ENCODE results near the gene ZNF664. TPM values are rescaled to one million over a fixed set of nuclear protein-coding genes. Genes with fewer than 3 reads are reported as not detected.

The ZNF664 gene
- total and polyA plus RNA-seq, 2 of the 13 experiments (the other 11 are each of a cell fraction or from before 2014, with no cell fraction given) = 43.9 to 56.5 TPM

- no peak for TF ChIP-seq PHF20 (CRISPR knock-in tag; IDR thresholded peaks at IDR 0.05)
- no peak for TF ChIP-seq RBM39 (IDR thresholded peaks at IDR 0.05; ENCODE audit: low read depth, low read length, poor library complexity, severe bottlenecking)
- no peak for TF ChIP-seq KLF15 (CRISPR knock-in tag; IDR thresholded peaks at IDR 0.05; ENCODE audit: borderline replicate concordance)
- no peak for TF ChIP-seq EZH2 (conservative IDR thresholded peaks at IDR 0.05; ENCODE audit: low read depth, low read length)
- no peak for TF ChIP-seq HOXA3 (CRISPR knock-in tag; IDR thresholded peaks at IDR 0.05)
- TF ChIP-seq, protein P1, sequence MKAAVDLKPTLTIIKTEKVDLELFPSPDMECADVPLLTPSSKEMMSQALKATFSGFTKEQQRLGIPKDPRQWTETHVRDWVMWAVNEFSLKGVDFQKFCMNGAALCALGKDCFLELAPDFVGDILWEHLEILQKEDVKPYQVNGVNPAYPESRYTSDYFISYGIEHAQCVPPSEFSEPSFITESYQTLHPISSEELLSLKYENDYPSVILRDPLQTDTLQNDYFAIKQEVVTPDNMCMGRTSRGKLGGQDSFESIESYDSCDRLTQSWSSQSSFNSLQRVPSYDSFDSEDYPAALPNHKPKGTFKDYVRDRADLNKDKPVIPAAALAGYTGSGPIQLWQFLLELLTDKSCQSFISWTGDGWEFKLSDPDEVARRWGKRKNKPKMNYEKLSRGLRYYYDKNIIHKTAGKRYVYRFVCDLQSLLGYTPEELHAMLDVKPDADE (CRISPR knock-in tag; IDR thresholded peaks at IDR 0.05) = no peak
- no peak for TF ChIP-seq HOXA5 (CRISPR knock-in tag; IDR thresholded peaks at IDR 0.05)
- TF ChIP-seq, protein P2, sequence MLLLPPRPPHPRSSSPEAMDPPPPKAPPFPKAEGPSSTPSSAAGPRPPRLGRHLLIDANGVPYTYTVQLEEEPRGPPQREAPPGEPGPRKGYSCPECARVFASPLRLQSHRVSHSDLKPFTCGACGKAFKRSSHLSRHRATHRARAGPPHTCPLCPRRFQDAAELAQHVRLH (CRISPR knock-in tag; IDR thresholded peaks at IDR 0.05; ENCODE audit: borderline replicate concordance, low read depth) = no peak
- TF ChIP-seq TCF12 (IDR thresholded peaks at IDR 0.05) = no peak
- no peak for TF ChIP-seq TCF12 (CRISPR knock-in tag; IDR thresholded peaks at IDR 0.05)
- H3K9ac ChIP-seq (ENCODE audit: insufficient read depth, low read depth, low read length) = no peak overlapping the region
- peak; percentile 72 for ATAC-seq
- POLR2A ChIA-PET = no interaction called here
- CTCF ChIA-PET (ENCODE audit: low intra/inter-chr PET ratio, low total read pairs) = no interaction called here
- WGBS (ENCODE audit: low lambda C conversion rate) = 19% methylated on average over 3 of the region's 3 CpGs
- in situ Hi-C loops (cut with HindIII; ENCODE audit: extremely low pct_ligation_motif_present, low pct_unique_long_range_greater_than_20kb) = no loop called here
- intact Hi-C loops (cut with micrococcal nuclease; ENCODE audit: unreplicated experiment) = no loop called here
- no TSS peak for BruUV-seq (replicated peaks)
- FAIRE-seq = no peak
- no peak for DNase-seq (ENCODE audit: low spot score)
- no peak overlapping the region for H3K4me2 ChIP-seq (ENCODE audit: low read depth, low read length)
- no peak overlapping the region for H2AFZ ChIP-seq (ENCODE audit: low read length)
- no peaks in the 10 kb centered on the region for H3K27me3 ChIP-seq (ENCODE audit: control insufficient read depth in 1 of 2, insufficient read depth in 2 of 2, low read length in 2 of 2)
- no peaks in the 10 kb centered on the region for H3K4me1 ChIP-seq (ENCODE audit: insufficient read depth, low read length)
- H3K9me3 ChIP-seq (ENCODE audit: low read length) = no peaks in the 10 kb centered on the region
- no peaks in the 10 kb centered on the region for H3K79me2 ChIP-seq (ENCODE audit: insufficient read depth, low read length)
- H4K20me1 ChIP-seq (ENCODE audit: insufficient read depth, low read length) = no peaks in the 10 kb centered on the region
- H3K4me3 ChIP-seq (replicated peaks in 1 of 3; ENCODE audit: insufficient read depth in 1 of 3, low read depth in 2 of 3, low read length in 3 of 3) = no peak overlapping the region
- H3K27ac ChIP-seq (ENCODE audit: extremely low read length, insufficient read depth, low read length) = no peak overlapping the region
- no peaks in the 10 kb centered on the region for H3K36me3 ChIP-seq (replicated peaks in 1 of 2; ENCODE audit: control insufficient read depth in 1 of 2, insufficient read depth in 2 of 2, low read length in 2 of 2)
Measured at GRCh38 chr12:124021007-124021406, 48.0 kb downstream of the ZNF664 start.
